Progenitor cell of endocrine pancreas (in vitro differentiated cells): ENCODE results near the gene RUNDC3A. TPM values are rescaled to one million over a fixed set of nuclear protein-coding genes. Genes with fewer than 3 reads are reported as not detected.

Experiments used
- DNase-seq: peaks from one replicate; pipeline ENCODE4 v3.0.0; 2021; ENCODE audit warnings: low spot score; ENCODE audit not compliant: unreplicated experiment
- H3K27ac Mint-ChIP-seq: 2 replicates; pipeline ENCODE4 v1.8.0; 2021; ENCODE audit warnings: mild to moderate bottlenecking, moderate library complexity, mixed read lengths
- H3K27me3 Mint-ChIP-seq: 2 replicates; pipeline ENCODE4 v1.8.0; 2021; ENCODE audit warnings: mixed read lengths
- H3K36me3 Mint-ChIP-seq: 2 replicates; pipeline ENCODE4 v1.8.0; 2022; ENCODE audit warnings: mixed read lengths; ENCODE audit not compliant: insufficient read depth
- H3K4me1 Mint-ChIP-seq: 2 replicates; pipeline ENCODE4 v1.8.0; 2021; ENCODE audit warnings: low read depth, mixed read lengths
- H3K4me3 Mint-ChIP-seq: 2 replicates; pipeline ENCODE4 v1.8.0; 2021; ENCODE audit warnings: low read depth, mild to moderate bottlenecking, moderate library complexity, mixed read lengths
- H3K9me3 Mint-ChIP-seq: 2 replicates; pipeline ENCODE4 v1.8.0; 2021; ENCODE audit warnings: low read depth, mixed read lengths
- long read RNA-seq: library from polyadenylated mRNA; unstranded; transcript quantifications from one replicate; pipeline ENCODE4 v2.0.0, GENCODE V29; 2020
- total RNA-seq: library from RNA; stranded (reverse); gene quantifications from 2 replicates; pipeline ENCODE4 v1.2.1, GENCODE V29; 2021
- TF ChIP-seq, protein P1 (sequence below): fragments of 200-600 bp; sonication (generic); IDR thresholded peaks from one replicate; pipeline ENCODE4 v1.5.0; 2021; ENCODE audit warnings: antibody characterized with exemption, mild to moderate bottlenecking; ENCODE audit not compliant: unreplicated experiment

RUNDC3A gene
- 8.4 and 9.3 TPM in 2 replicates for total RNA-seq
- long read RNA-seq: 0 reads

GRCh38 chr17:44308320-44308818 lies at the start of gene RUNDC3A:
Gene RUNDC3A (plus strand): TSS chr17:44308601. CDS start chr17:44308833, 232 bp downstream.
- TF ChIP-seq, protein P1, sequence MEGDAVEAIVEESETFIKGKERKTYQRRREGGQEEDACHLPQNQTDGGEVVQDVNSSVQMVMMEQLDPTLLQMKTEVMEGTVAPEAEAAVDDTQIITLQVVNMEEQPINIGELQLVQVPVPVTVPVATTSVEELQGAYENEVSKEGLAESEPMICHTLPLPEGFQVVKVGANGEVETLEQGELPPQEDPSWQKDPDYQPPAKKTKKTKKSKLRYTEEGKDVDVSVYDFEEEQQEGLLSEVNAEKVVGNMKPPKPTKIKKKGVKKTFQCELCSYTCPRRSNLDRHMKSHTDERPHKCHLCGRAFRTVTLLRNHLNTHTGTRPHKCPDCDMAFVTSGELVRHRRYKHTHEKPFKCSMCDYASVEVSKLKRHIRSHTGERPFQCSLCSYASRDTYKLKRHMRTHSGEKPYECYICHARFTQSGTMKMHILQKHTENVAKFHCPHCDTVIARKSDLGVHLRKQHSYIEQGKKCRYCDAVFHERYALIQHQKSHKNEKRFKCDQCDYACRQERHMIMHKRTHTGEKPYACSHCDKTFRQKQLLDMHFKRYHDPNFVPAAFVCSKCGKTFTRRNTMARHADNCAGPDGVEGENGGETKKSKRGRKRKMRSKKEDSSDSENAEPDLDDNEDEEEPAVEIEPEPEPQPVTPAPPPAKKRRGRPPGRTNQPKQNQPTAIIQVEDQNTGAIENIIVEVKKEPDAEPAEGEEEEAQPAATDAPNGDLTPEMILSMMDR: no peak
- peak; percentile 95 for DNase-seq
- Mint-ChIP-seq H3K27me3 (peaks cover 45% of the 10 kb centered on the region), H3K9me3 (no peaks in the 10 kb centered on the region), H3K36me3 (no peaks in the 10 kb centered on the region), H3K4me3 (peak within 1 kb of the TSS; percentile 64), H3K4me1 (peaks cover 3% of the 10 kb centered on the region), H3K27ac (no peak within 1 kb of the TSS)

- TF ChIP-seq, protein P1: no peak
- H3K9me3 Mint-ChIP-seq: no peaks in the 10 kb centered on the region
- no peak overlapping the region for H3K27ac Mint-ChIP-seq
- H3K27me3 Mint-ChIP-seq: peaks cover 28% of the 10 kb centered on the region
- no peaks in the 10 kb centered on the region for H3K4me1 Mint-ChIP-seq
- H3K4me3 Mint-ChIP-seq: no peak overlapping the region
- no peak for DNase-seq
- H3K36me3 Mint-ChIP-seq: no peaks in the 10 kb centered on the region
Measured at GRCh38 chr17:44258811-44259351, 49.5 kb upstream of the RUNDC3A start.

DNA sequence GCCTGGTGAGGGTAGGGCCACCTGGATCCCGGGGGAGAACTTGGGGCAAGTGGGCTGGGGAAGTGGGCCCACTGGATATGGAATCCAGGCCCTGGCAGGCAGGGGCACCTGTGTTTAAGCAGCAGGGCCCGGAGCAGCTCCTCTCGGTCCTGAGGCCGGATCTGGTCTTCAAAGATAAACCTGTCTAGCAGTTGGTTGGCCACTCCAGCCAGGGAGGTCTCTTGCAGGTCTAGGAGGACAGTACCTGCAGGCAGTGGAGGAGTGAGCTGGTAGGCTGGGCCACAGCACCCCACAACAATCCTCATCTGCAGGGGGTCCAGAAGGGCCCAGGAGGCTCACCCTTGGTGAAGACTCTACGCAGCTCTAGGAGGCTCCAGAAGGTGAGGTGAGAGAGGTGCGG lies 48.1 kb upstream of the RUNDC3A start:
- Mint-ChIP-seq H3K4me3 (no peak overlapping the region), H3K27ac (no peak overlapping the region), H3K4me1 (no peaks in the 10 kb centered on the region), H3K9me3 (no peaks in the 10 kb centered on the region), H3K27me3 (peaks cover 24% of the 10 kb centered on the region), H3K36me3 (no peaks in the 10 kb centered on the region)
- TF ChIP-seq, protein P1: no peak
- DNase-seq: no peak

DNA sequence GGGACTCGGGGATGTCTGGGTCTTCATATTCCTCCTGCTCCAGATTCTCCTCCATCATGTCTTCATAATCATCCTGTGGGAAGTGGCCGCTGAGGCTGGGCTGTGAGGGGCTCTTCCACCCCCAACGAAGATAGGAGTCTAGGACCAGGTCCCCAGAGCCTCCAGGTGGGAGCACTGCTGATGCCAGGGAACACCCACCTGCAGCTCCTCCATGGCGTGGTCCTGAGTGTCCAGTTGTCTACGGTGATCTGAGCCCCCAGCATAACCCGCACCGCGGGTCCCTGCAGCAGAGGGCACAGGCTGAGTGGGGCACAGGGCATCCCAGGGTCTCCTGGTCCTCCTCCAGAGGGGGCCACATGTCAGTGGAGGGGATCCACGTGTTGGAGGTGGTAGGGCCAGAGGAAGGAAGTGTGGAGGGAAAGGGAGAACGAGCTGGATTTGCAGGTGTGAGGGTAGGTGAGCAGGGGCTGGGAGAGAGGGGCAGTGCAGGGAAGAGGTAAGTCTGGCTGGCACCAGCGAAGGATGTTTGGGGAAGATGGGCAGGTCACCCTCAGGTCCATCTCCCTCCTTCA lies 45.7 kb upstream of the RUNDC3A start:
- Mint-ChIP-seq H3K27ac (no peak overlapping the region), H3K36me3 (no peaks in the 10 kb centered on the region), H3K4me3 (no peak overlapping the region), H3K9me3 (no peaks in the 10 kb centered on the region), H3K4me1 (no peaks in the 10 kb centered on the region), H3K27me3 (peaks cover 12% of the 10 kb centered on the region)
- DNase-seq: no peak
- TF ChIP-seq, protein P1: no peak

- no peak overlapping the region for H3K4me3 Mint-ChIP-seq
- no peaks in the 10 kb centered on the region for H3K9me3 Mint-ChIP-seq
- no peak for DNase-seq
- no peaks in the 10 kb centered on the region for H3K36me3 Mint-ChIP-seq
- H3K4me1 Mint-ChIP-seq: no peaks in the 10 kb centered on the region
- H3K27ac Mint-ChIP-seq: no peak overlapping the region
- TF ChIP-seq, protein P1: no peak
- H3K27me3 Mint-ChIP-seq: peaks cover 11% of the 10 kb centered on the region
Measured at GRCh38 chr17:44263345-44263902, 45.0 kb upstream of the RUNDC3A start.
